ENCODE measurements around the gene LBR. TPM values are rescaled to one million over a fixed set of nuclear protein-coding genes. Genes with fewer than 3 reads are reported as not detected.

The LBR gene
- total and polyA plus RNA-seq, 4 donors, result 37.2 to 60.0 (median 44.2) TPM

GRCh38 chr1:225423518-225423855, 4.4 kb downstream of the LBR start:
- Histone ChIP-seq H3K36me3 (ENCODE audit: control insufficient read depth, insufficient read depth, low read length) (peaks cover 15% of the 10 kb centered on the region), H3K27ac (ENCODE audit: low read depth, low read length) (no peak overlapping the region), H3K9me3 (ENCODE audit: control insufficient read depth, insufficient read depth, low read length) (no peaks in the 10 kb centered on the region), H3K4me1 (ENCODE audit: control insufficient read depth, insufficient read depth, low read length) (peaks cover 23% of the 10 kb centered on the region), H3K4me3 (ENCODE audit: low read depth, low read length) (no peak overlapping the region), H3K27me3 (ENCODE audit: control insufficient read depth, insufficient read depth, low read length) (no peaks in the 10 kb centered on the region)
- no peak for DNase-seq (ENCODE audit: low read depth in 4 of 6, low spot score in 6 of 6)
- 35% methylated on average over 2 of the region's 2 CpGs for WGBS (ENCODE audit: insufficient coverage)

GRCh38 chr1:225422795-225423517, 4.9 kb downstream of the LBR start:
- H3K4me3 ChIP-seq (ENCODE audit: low read depth, low read length), result no peak overlapping the region
- H3K9me3 ChIP-seq (ENCODE audit: control insufficient read depth, insufficient read depth, low read length), result no peaks in the 10 kb centered on the region
- DNase-seq (ENCODE audit: low read depth in 4 of 6, low spot score in 6 of 6), result peak in 2 of 6 donors; percentile 10 to 45
- H3K27ac ChIP-seq (ENCODE audit: low read depth, low read length), result no peak overlapping the region
- H3K36me3 ChIP-seq (ENCODE audit: control insufficient read depth, insufficient read depth, low read length), result peaks cover 17% of the 10 kb centered on the region
- no peaks in the 10 kb centered on the region for H3K27me3 ChIP-seq (ENCODE audit: control insufficient read depth, insufficient read depth, low read length)
- peaks cover 23% of the 10 kb centered on the region for H3K4me1 ChIP-seq (ENCODE audit: control insufficient read depth, insufficient read depth, low read length)
- WGBS (ENCODE audit: insufficient coverage), result 51% methylated on average over 2 of the region's 7 CpGs

DNA sequence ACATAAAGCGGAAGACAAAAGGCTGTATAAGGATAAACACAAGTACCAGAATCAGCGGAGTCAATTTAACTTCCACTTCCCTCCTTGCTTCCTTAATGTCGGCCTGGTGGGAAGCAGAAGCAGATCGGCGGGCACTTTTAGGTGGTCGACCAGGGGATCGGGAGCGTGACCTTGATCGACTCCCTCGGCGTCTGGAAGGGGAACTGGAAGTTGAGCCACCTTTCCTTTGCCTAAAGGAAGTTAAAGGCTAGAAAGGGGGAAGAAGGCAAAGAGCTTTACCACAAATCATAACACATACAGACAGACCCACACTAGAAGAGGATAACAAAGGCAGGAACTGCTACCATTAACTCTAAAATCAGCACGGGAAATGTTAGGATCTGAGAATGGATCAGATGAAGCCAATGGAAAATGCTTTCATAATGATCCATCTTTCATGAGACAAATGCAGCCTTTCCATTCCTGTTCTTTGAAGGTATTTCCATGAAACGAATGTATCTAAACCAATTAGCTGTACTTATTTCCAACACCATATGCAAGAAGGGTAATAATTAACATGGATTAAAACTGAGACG, 5.7 kb downstream of the LBR start:
- DNase-seq (ENCODE audit: low read depth in 4 of 6, low spot score in 6 of 6), result no peak
- no CpG with 5 or more reads among the region's 14 CpGs for WGBS (ENCODE audit: insufficient coverage)
- Histone ChIP-seq H3K4me1 (ENCODE audit: control insufficient read depth, insufficient read depth, low read length) (peaks cover 23% of the 10 kb centered on the region), H3K36me3 (ENCODE audit: control insufficient read depth, insufficient read depth, low read length) (peaks cover 21% of the 10 kb centered on the region), H3K4me3 (ENCODE audit: low read depth, low read length) (no peak overlapping the region), H3K27me3 (ENCODE audit: control insufficient read depth, insufficient read depth, low read length) (no peaks in the 10 kb centered on the region), H3K27ac (ENCODE audit: low read depth, low read length) (no peak overlapping the region), H3K9me3 (ENCODE audit: control insufficient read depth, insufficient read depth, low read length) (no peaks in the 10 kb centered on the region)

DNA sequence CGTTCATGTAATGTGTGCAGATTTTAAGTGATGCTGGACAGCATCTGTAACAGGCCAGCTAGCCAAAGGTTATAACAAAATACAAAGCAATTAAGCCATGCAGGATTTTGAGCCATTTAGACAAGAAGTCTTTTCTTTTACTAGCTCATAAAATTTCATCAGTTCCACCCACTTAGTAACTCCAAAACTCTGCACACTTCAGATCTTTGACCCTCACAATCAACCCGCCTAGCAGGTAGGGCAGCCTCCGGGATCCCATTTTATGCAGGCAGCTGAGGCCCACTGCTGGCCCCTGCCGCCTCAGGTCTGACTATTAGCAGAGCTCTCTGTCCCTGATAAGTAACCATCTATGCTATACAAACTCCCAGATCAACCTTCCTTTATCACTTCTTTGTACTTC, 9.2 kb downstream of the LBR start:
- DNase-seq (ENCODE audit: low read depth in 4 of 6, low spot score in 6 of 6), result no peak
- 81% methylated on average over 3 of the region's 4 CpGs for WGBS (ENCODE audit: insufficient coverage)
- Histone ChIP-seq H3K27ac (ENCODE audit: low read depth, low read length) (no peak overlapping the region), H3K4me3 (ENCODE audit: low read depth, low read length) (no peak overlapping the region), H3K4me1 (ENCODE audit: control insufficient read depth, insufficient read depth, low read length) (peaks cover 4% of the 10 kb centered on the region), H3K36me3 (ENCODE audit: control insufficient read depth, insufficient read depth, low read length) (peaks cover 30% of the 10 kb centered on the region), H3K27me3 (ENCODE audit: control insufficient read depth, insufficient read depth, low read length) (no peaks in the 10 kb centered on the region), H3K9me3 (ENCODE audit: control insufficient read depth, insufficient read depth, low read length) (no peaks in the 10 kb centered on the region)

GRCh38 chr1:225418059-225418458, 9.8 kb downstream of the LBR start:
- Histone ChIP-seq H3K9me3 (ENCODE audit: control insufficient read depth, insufficient read depth, low read length) (no peaks in the 10 kb centered on the region), H3K4me3 (ENCODE audit: low read depth, low read length) (no peak overlapping the region), H3K4me1 (ENCODE audit: control insufficient read depth, insufficient read depth, low read length) (no peaks in the 10 kb centered on the region), H3K27ac (ENCODE audit: low read depth, low read length) (no peak overlapping the region), H3K36me3 (ENCODE audit: control insufficient read depth, insufficient read depth, low read length) (peaks cover 30% of the 10 kb centered on the region), H3K27me3 (ENCODE audit: control insufficient read depth, insufficient read depth, low read length) (no peaks in the 10 kb centered on the region)
- DNase-seq (ENCODE audit: low read depth in 4 of 6, low spot score in 6 of 6), result no peak
- WGBS (ENCODE audit: insufficient coverage), result no CpG with 5 or more reads among the region's 2 CpGs

GRCh38 chr1:225415967-225416745, 11.7 kb downstream of the LBR start:
- peaks cover 37% of the 10 kb centered on the region for H3K36me3 ChIP-seq (ENCODE audit: control insufficient read depth, insufficient read depth, low read length)
- H3K4me3 ChIP-seq (ENCODE audit: low read depth, low read length), result no peak overlapping the region
- H3K27me3 ChIP-seq (ENCODE audit: control insufficient read depth, insufficient read depth, low read length), result no peaks in the 10 kb centered on the region
- H3K27ac ChIP-seq (ENCODE audit: low read depth, low read length), result no peak overlapping the region
- no peaks in the 10 kb centered on the region for H3K4me1 ChIP-seq (ENCODE audit: control insufficient read depth, insufficient read depth, low read length)
- DNase-seq (ENCODE audit: low read depth in 4 of 6, low spot score in 6 of 6), result peak in 1 of 6 donors; percentile 39
- WGBS (ENCODE audit: insufficient coverage), result no CpG with 5 or more reads among the region's 11 CpGs
- no peaks in the 10 kb centered on the region for H3K9me3 ChIP-seq (ENCODE audit: control insufficient read depth, insufficient read depth, low read length)

DNA sequence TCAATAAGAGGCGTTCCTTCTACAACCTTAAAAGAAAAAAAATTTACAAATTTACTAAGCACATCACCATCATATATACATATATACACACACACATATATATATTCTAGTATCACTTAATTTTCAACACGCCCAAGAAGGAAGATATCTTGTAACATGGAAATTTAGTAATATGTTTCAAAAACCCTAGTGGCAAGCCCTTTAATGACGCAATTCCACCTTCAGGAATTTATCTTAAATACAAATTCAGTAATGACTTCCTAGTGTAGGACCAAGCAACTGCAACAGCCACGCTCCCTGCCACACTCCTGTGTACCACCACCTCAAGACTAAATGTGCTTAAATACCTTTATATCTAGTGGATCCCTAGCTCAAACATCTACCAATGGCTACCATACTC, 12.5 kb downstream of the LBR start:
- Histone ChIP-seq H3K36me3 (ENCODE audit: control insufficient read depth, insufficient read depth, low read length) (peaks cover 37% of the 10 kb centered on the region), H3K4me3 (ENCODE audit: low read depth, low read length) (no peak overlapping the region), H3K27ac (ENCODE audit: low read depth, low read length) (no peak overlapping the region), H3K9me3 (ENCODE audit: control insufficient read depth, insufficient read depth, low read length) (no peaks in the 10 kb centered on the region), H3K4me1 (ENCODE audit: control insufficient read depth, insufficient read depth, low read length) (no peaks in the 10 kb centered on the region), H3K27me3 (ENCODE audit: control insufficient read depth, insufficient read depth, low read length) (no peaks in the 10 kb centered on the region)
- DNase-seq (ENCODE audit: low read depth in 4 of 6, low spot score in 6 of 6), result no peak
- 100% methylated on average over 1 of the region's 4 CpGs for WGBS (ENCODE audit: insufficient coverage)

DNA sequence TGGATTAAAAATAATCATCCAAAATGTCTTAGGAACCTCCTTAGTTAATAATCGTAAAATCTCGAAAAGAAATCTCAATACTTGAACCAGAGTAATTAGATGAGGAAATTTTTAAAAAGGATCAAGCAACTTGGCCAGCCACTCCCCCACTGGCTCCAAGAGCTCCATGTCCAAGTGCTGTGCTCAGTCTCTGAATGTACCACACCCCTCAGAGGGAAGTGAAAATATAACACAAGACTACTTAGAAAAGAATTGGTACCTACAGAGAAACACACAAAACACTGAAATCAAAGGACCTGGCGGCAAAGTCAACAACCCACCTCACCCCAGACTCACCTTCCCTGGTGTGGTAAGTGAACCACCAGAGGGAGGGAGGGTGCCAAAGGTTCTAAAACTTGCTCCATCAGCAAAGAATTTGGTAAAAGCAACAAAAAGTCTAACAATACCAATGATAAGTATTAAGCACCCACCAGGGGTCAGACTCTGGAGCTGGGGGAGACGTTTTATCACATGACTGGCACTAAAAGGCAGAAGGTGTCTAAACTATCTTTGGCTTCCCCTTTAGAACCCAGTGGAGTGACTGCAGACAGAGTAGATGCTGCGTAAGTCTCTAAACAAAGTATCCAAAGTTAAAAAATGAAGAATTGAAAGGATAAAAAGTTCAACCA, 14.0 kb downstream of the LBR start:
- no CpG with 5 or more reads among the region's 5 CpGs for WGBS (ENCODE audit: insufficient coverage)

GRCh38 chr1:225412803-225413351, 15.0 kb downstream of the LBR start:
- H3K36me3 ChIP-seq (ENCODE audit: control insufficient read depth, insufficient read depth, low read length), result peaks cover 28% of the 10 kb centered on the region
- 84% methylated on average over 9 of the region's 10 CpGs for WGBS (ENCODE audit: insufficient coverage)
- DNase-seq (ENCODE audit: low read depth in 4 of 6, low spot score in 6 of 6), result no peak

More for the DNA sequence above, 14.0 kb downstream of the LBR start:
- no peaks in the 10 kb centered on the region for H3K9me3 ChIP-seq (ENCODE audit: control insufficient read depth, insufficient read depth, low read length)
- H3K36me3 ChIP-seq (ENCODE audit: control insufficient read depth, insufficient read depth, low read length), result peaks cover 33% of the 10 kb centered on the region
- H3K4me1 ChIP-seq (ENCODE audit: control insufficient read depth, insufficient read depth, low read length), result no peaks in the 10 kb centered on the region
- H3K27me3 ChIP-seq (ENCODE audit: control insufficient read depth, insufficient read depth, low read length), result no peaks in the 10 kb centered on the region
- H3K27ac ChIP-seq (ENCODE audit: low read depth, low read length), result no peak overlapping the region
- no peak overlapping the region for H3K4me3 ChIP-seq (ENCODE audit: low read depth, low read length)
- no peak for DNase-seq (ENCODE audit: low read depth in 4 of 6, low spot score in 6 of 6)

More at GRCh38 chr1:225412803-225413351, 15.0 kb downstream of the LBR start:
- no peaks in the 10 kb centered on the region for H3K27me3 ChIP-seq (ENCODE audit: control insufficient read depth, insufficient read depth, low read length)
- H3K27ac ChIP-seq (ENCODE audit: low read depth, low read length), result no peak overlapping the region
- no peaks in the 10 kb centered on the region for H3K9me3 ChIP-seq (ENCODE audit: control insufficient read depth, insufficient read depth, low read length)
- H3K4me3 ChIP-seq (ENCODE audit: low read depth, low read length), result no peak overlapping the region
- no peaks in the 10 kb centered on the region for H3K4me1 ChIP-seq (ENCODE audit: control insufficient read depth, insufficient read depth, low read length)

All from spinal cord (tissue), 10 donors.